ENCODE results near the gene POLR3A. TPM values are rescaled to one million over a fixed set of nuclear protein-coding genes. Genes with fewer than 3 reads are reported as not detected.

The POLR3A gene
- total and polyA plus RNA-seq, 10 donors, result 2.7 to 18.9 (median 15.0) TPM

GRCh38 chr10:77959887-77960455 lies 69.3 kb downstream of the POLR3A start:
- TF ChIP-seq, protein P1, sequence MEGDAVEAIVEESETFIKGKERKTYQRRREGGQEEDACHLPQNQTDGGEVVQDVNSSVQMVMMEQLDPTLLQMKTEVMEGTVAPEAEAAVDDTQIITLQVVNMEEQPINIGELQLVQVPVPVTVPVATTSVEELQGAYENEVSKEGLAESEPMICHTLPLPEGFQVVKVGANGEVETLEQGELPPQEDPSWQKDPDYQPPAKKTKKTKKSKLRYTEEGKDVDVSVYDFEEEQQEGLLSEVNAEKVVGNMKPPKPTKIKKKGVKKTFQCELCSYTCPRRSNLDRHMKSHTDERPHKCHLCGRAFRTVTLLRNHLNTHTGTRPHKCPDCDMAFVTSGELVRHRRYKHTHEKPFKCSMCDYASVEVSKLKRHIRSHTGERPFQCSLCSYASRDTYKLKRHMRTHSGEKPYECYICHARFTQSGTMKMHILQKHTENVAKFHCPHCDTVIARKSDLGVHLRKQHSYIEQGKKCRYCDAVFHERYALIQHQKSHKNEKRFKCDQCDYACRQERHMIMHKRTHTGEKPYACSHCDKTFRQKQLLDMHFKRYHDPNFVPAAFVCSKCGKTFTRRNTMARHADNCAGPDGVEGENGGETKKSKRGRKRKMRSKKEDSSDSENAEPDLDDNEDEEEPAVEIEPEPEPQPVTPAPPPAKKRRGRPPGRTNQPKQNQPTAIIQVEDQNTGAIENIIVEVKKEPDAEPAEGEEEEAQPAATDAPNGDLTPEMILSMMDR (IDR thresholded peaks at IDR 0.05 in 8 of 11, conservative IDR thresholded peaks at IDR 0.05 in 3 of 11), result no peak
- TF ChIP-seq POLR2AphosphoS5 (IDR thresholded peaks at IDR 0.05) (no peak), POLR2A (IDR thresholded peaks at IDR 0.05) (no peak)
- H3K9me3 ChIP-seq, result peaks cover 0 to 15% (median 8%) of the 10 kb centered on the region in 8 donors
- no peaks in the 10 kb centered on the region for H3K36me3 ChIP-seq
- H3K27ac ChIP-seq, result no peak overlapping the region
- H3K27me3 ChIP-seq (replicated peaks in 1 of 7), result no peaks in the 10 kb centered on the region
- no peak overlapping the region for H3K4me3 ChIP-seq
- intact Hi-C loops (cut with DNase I; ENCODE audit: low total_unique reads), result no loop called here
- WGBS, 5 donors, result 84 to 92% (median 91%) methylated on average over 8 of the region's 8 CpGs
- H3K4me1 ChIP-seq, result no peaks in the 10 kb centered on the region
- no peak for DNase-seq

- TF ChIP-seq, protein P1 (IDR thresholded peaks at IDR 0.05 in 8 of 11, conservative IDR thresholded peaks at IDR 0.05 in 3 of 11), result no peak
- TF ChIP-seq POLR2AphosphoS5 (IDR thresholded peaks at IDR 0.05), result no peak
- no peak for TF ChIP-seq POLR2A (IDR thresholded peaks at IDR 0.05)
- Histone ChIP-seq H3K36me3 (no peaks in the 10 kb centered on the region), H3K4me1 (no peaks in the 10 kb centered on the region), H3K27me3 (replicated peaks in 1 of 7) (no peaks in the 10 kb centered on the region), H3K9me3 (peaks cover 0 to 13% (median 7%) of the 10 kb centered on the region in 8 donors), H3K27ac (no peak overlapping the region), H3K4me3 (no peak overlapping the region)
- no peak for DNase-seq
- 80 to 90% (median 84%) methylated on average over 4 of the region's 4 CpGs for WGBS, 5 donors
- intact Hi-C loops (cut with DNase I; ENCODE audit: low total_unique reads), result no loop called here
Measured at GRCh38 chr10:77959384-77959783, 69.9 kb downstream of the POLR3A start.

DNA sequence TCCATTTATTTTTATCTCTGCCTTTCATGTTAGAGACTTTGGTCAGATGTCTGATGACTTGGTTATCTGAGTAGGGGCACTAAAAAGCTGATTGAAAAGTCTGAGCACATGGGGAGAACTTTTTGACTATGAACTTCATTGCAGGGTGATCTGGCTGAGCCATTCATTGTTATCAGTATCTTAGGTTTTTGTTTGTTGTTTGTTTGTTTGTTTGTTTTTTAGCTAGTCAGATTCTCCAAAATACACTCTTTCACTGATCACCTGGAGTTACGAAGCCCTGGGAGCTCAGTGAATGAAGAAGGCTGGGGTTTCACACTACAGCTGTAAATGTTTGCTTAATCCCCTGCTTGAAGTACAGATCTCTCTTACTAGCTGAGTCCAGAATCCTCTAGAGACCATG lies 74.2 kb downstream of the POLR3A start:
- intact Hi-C loops (cut with DNase I; ENCODE audit: low total_unique reads), result no loop called here
- Histone ChIP-seq H3K9me3 (peaks cover 3 to 42% (median 30%) of the 10 kb centered on the region in 8 donors), H3K4me3 (no peak overlapping the region), H3K4me1 (no peaks in the 10 kb centered on the region), H3K27me3 (replicated peaks in 1 of 7) (peaks cover 0 to under 1% (median 0%) of the 10 kb centered on the region in 7 donors), H3K27ac (no peak overlapping the region), H3K36me3 (no peaks in the 10 kb centered on the region)
- 74 to 95% (median 92%) methylated on average over 1 of the region's 1 CpG for WGBS, 5 donors
- TF ChIP-seq POLR2A (IDR thresholded peaks at IDR 0.05) (no peak), POLR2AphosphoS5 (IDR thresholded peaks at IDR 0.05) (no peak)
- TF ChIP-seq, protein P1 (IDR thresholded peaks at IDR 0.05 in 8 of 11, conservative IDR thresholded peaks at IDR 0.05 in 3 of 11), result no peak
- DNase-seq, result no peak

- Histone ChIP-seq H3K9me3 (peaks cover 3 to 45% (median 34%) of the 10 kb centered on the region in 8 donors), H3K4me1 (no peaks in the 10 kb centered on the region), H3K27me3 (replicated peaks in 1 of 7) (peaks cover 0 to 40% (median 0%) of the 10 kb centered on the region in 7 donors), H3K4me3 (no peak overlapping the region), H3K27ac (no peak overlapping the region), H3K36me3 (no peaks in the 10 kb centered on the region)
- TF ChIP-seq POLR2A (IDR thresholded peaks at IDR 0.05), result no peak
- TF ChIP-seq, protein P1 (IDR thresholded peaks at IDR 0.05 in 8 of 11, conservative IDR thresholded peaks at IDR 0.05 in 3 of 11), result no peak
- TF ChIP-seq POLR2AphosphoS5 (IDR thresholded peaks at IDR 0.05), result no peak
- 13 to 33% (median 29%) methylated on average over 7 of the region's 7 CpGs for WGBS, 5 donors
- intact Hi-C loops (cut with DNase I; ENCODE audit: low total_unique reads), result no loop called here
- DNase-seq, result no peak
Measured at GRCh38 chr10:77949167-77949566, 80.1 kb downstream of the POLR3A start.
